Thymus (tissue), 11 donors: ENCODE results near the gene TOMM70. TPM values are rescaled to one million over a fixed set of nuclear protein-coding genes. Genes with fewer than 3 reads are reported as not detected.

Experiments used
- DNase-seq, 9 donors: peaks; one replicate each; pipeline ENCODE4 v3.0.0-alpha.2; 2013; ENCODE audit warnings: low spot score in 9 of 9, low read depth in 6 of 9, missing footprints in 1 of 9
- H3K27ac ChIP-seq, 2 donors: one replicate each; pipeline ENCODE4 v1.5.1; 2013; ENCODE audit warnings: control low read depth in 1 of 2, low read depth in 1 of 2, low read length in 1 of 2, mild to moderate bottlenecking in 1 of 2, moderate library complexity in 1 of 2
- H3K27me3 ChIP-seq, 2 donors: one replicate each; pipeline ENCODE4 v1.5.1; 2013; ENCODE audit warnings: low read length in 1 of 2; ENCODE audit not compliant: control insufficient read depth in 2 of 2, insufficient read depth in 1 of 2
- H3K36me3 ChIP-seq, 2 donors: one replicate each; pipeline ENCODE4 v1.5.1; 2013; ENCODE audit warnings: low read length in 1 of 2, mild to moderate bottlenecking in 1 of 2, moderate library complexity in 1 of 2; ENCODE audit not compliant: control insufficient read depth in 2 of 2, insufficient read depth in 2 of 2
- H3K4me1 ChIP-seq, 2 donors: one replicate each; pipeline ENCODE4 v1.5.1; 2013; ENCODE audit warnings: low read length in 2 of 2; ENCODE audit not compliant: control insufficient read depth in 2 of 2, insufficient read depth in 2 of 2
- H3K4me3 ChIP-seq, 2 donors: one replicate each; pipeline ENCODE4 v1.5.1; 2013; ENCODE audit warnings: low read length in 2 of 2, control low read depth in 1 of 2, mild to moderate bottlenecking in 1 of 2
- H3K9me3 ChIP-seq, 2 donors: one replicate each; pipeline ENCODE4 v1.5.1; 2013; ENCODE audit warnings: low read length in 1 of 2, mild to moderate bottlenecking in 1 of 2; ENCODE audit not compliant: control insufficient read depth in 2 of 2, insufficient read depth in 1 of 2
- WGBS: extraction: QIAGEN DNeasy Blood & Tissue Kit; methylation state at CpG from one replicate; pipeline ENCODE4 v1.1.7; 2013; 5-methylcytosine and 5-hydroxymethylcytosine counted together
- polyA plus RNA-seq: library from polyadenylated mRNA; stranded (reverse); fragments of 200-250 nt; gene quantifications from one replicate; pipeline ENCODE4 v1.2.3, GENCODE V29; 2013
- total RNA-seq: library from RNA; stranded (reverse); fragments of 120-200 nt; gene quantifications from one replicate; pipeline ENCODE4 v1.2.4, GENCODE V29; 2013
- donor health status: healthy.

Gene TOMM70
- total and polyA plus RNA-seq, 2 donors: 24.0 to 37.2 TPM

DNA sequence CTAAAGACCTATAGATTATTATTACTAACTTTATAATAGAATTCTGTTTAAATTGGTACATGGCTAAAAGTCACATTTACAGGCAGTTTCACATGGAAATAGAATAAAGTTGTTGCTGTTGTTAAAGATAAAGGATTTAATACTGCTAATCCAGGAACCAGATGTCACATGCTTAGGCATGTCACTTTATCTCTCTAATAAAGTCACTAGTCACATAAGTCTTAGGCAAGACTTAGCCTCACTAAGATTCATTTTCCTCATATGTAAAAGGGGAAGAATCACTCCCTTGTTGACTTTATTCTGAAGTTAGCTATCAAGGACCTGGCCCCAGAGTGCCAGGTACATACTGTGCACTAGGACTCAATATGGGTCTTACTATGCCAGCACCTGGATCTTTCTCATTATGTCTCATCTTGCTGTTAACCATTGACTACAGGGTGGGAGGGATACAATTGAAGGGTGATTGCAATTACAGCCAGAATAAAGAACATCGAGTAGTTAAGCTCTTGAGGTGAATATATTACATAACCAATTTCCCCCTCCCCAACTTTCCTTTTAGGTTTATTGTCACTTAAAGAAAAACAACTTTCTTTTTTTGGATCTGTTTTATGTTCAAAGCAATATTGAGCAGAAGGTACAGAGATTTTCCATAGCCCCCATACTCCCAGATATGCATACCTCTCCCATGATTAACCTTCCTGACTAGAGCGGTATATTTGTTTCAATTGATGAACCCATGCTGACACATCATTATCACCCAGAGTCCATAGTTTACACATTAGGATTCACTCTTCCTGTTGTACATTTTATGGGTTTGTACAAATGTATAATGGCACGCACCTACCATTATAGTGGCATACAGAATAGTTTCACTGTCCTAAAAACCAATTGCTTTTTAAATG is 37.1 kb upstream of the TOMM70 start:
- no peak for DNase-seq
- Histone ChIP-seq H3K36me3 (no peaks in the 10 kb centered on the region), H3K27ac (no peak overlapping the region), H3K27me3 (no peaks in the 10 kb centered on the region), H3K9me3 (no peaks in the 10 kb centered on the region), H3K4me1 (peaks cover 0 to 7% of the 10 kb centered on the region in 2 donors), H3K4me3 (no peak overlapping the region)
- WGBS: 97% methylated on average over 3 of the region's 3 CpGs

- H3K4me1 ChIP-seq: peaks cover 0 to 7% of the 10 kb centered on the region in 2 donors
Measured at GRCh38 chr3:100436951-100437350, 36.1 kb upstream of the TOMM70 start.

GRCh38 chr3:100429187-100429716 is 28.4 kb upstream of the TOMM70 start:
- no peaks in the 10 kb centered on the region for H3K4me1 ChIP-seq
- 100% methylated on average over 2 of the region's 2 CpGs for WGBS
- no peak overlapping the region for H3K4me3 ChIP-seq
- H3K27me3 ChIP-seq: no peaks in the 10 kb centered on the region
- H3K27ac ChIP-seq: no peak overlapping the region
- no peak for DNase-seq
- no peaks in the 10 kb centered on the region for H3K9me3 ChIP-seq
- no peaks in the 10 kb centered on the region for H3K36me3 ChIP-seq

More at GRCh38 chr3:100436951-100437350, 36.1 kb upstream of the TOMM70 start:
- Histone ChIP-seq H3K36me3 (no peaks in the 10 kb centered on the region), H3K4me3 (no peak overlapping the region), H3K27me3 (no peaks in the 10 kb centered on the region), H3K27ac (no peak overlapping the region), H3K9me3 (no peaks in the 10 kb centered on the region)
- no peak for DNase-seq
- 96% methylated on average over 2 of the region's 2 CpGs for WGBS

DNA sequence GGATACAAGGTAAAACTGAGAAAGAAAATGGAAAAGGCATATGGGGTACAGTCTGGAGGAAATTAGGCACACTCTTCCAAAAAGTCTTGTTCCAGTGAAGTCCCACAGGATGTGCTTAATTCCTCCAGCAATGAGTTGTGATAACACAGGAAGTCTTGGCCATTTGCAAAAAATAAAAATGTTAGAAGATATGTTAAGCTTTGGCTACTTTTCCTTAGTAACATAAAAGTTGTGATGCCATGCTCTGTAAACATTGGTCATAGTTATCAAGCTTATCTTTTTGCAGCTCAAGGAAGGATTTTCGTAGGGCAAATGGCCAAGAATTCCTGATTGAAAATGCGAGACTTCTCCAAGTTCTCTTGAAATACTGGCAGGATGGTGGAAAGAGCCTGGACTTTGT is 26.8 kb upstream of the TOMM70 start:
- WGBS: 89% methylated on average over 2 of the region's 2 CpGs
- Histone ChIP-seq H3K27ac (no peak overlapping the region), H3K27me3 (no peaks in the 10 kb centered on the region), H3K9me3 (no peaks in the 10 kb centered on the region), H3K4me3 (no peak overlapping the region), H3K4me1 (no peaks in the 10 kb centered on the region), H3K36me3 (no peaks in the 10 kb centered on the region)
- DNase-seq: no peak

DNA sequence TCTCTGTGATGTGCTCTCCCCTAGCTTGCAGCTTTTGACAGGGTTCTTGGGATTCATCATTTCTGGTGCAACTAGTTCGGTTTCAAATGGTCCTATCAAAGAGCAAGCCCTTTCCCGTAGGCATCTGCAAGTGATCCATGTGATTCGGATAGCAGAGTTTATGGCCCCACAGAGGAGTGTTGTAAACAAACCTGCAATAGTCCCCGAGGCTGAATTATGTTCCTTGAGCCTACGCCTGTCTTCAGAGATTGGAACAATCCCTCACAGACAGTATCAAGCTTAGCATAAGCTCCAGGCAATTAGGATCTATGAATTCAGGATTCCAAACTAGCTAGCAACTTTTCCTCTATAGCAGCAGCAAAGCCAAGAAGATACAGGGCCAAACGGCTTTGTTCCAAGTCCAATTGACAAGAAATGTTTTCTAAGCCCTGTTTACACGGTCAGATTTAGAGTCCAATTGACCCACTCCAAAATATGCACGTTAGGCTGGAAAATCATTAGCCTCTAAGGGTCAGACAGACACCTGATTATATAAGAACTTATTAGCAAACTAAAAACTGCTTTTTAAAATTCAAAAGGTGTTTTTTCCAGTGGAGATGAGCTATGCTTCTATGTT is 25.3 kb upstream of the TOMM70 start:
- Histone ChIP-seq H3K4me3 (no peak overlapping the region), H3K27me3 (no peaks in the 10 kb centered on the region), H3K27ac (no peak overlapping the region), H3K9me3 (no peaks in the 10 kb centered on the region), H3K36me3 (no peaks in the 10 kb centered on the region), H3K4me1 (no peaks in the 10 kb centered on the region)
- 90% methylated on average over 8 of the region's 8 CpGs for WGBS
- DNase-seq: no peak

GRCh38 chr3:100425316-100425715 is 24.4 kb upstream of the TOMM70 start:
- Histone ChIP-seq H3K27me3 (no peaks in the 10 kb centered on the region), H3K9me3 (no peaks in the 10 kb centered on the region), H3K4me3 (no peak overlapping the region), H3K27ac (no peak overlapping the region), H3K36me3 (no peaks in the 10 kb centered on the region), H3K4me1 (no peaks in the 10 kb centered on the region)
- WGBS: 92% methylated on average over 1 of the region's 1 CpG
- DNase-seq: no peak

- no peak for DNase-seq
- WGBS: 98% methylated on average over 2 of the region's 2 CpGs
- H3K9me3 ChIP-seq: no peaks in the 10 kb centered on the region
Measured at GRCh38 chr3:100424261-100424660, 23.4 kb upstream of the TOMM70 start.

GRCh38 chr3:100423611-100424010 is 22.7 kb upstream of the TOMM70 start:
- H3K9me3 ChIP-seq: no peaks in the 10 kb centered on the region
- H3K4me1 ChIP-seq: no peaks in the 10 kb centered on the region
- no peak overlapping the region for H3K27ac ChIP-seq
- no peak overlapping the region for H3K4me3 ChIP-seq
- over 99% methylated on average over 5 of the region's 5 CpGs for WGBS
- H3K27me3 ChIP-seq: no peaks in the 10 kb centered on the region
- DNase-seq: no peak
- no peaks in the 10 kb centered on the region for H3K36me3 ChIP-seq

More at GRCh38 chr3:100424261-100424660, 23.4 kb upstream of the TOMM70 start:
- no peaks in the 10 kb centered on the region for H3K27me3 ChIP-seq
- H3K4me3 ChIP-seq: no peak overlapping the region
- no peak overlapping the region for H3K27ac ChIP-seq
- no peaks in the 10 kb centered on the region for H3K4me1 ChIP-seq
- no peaks in the 10 kb centered on the region for H3K36me3 ChIP-seq

DNA sequence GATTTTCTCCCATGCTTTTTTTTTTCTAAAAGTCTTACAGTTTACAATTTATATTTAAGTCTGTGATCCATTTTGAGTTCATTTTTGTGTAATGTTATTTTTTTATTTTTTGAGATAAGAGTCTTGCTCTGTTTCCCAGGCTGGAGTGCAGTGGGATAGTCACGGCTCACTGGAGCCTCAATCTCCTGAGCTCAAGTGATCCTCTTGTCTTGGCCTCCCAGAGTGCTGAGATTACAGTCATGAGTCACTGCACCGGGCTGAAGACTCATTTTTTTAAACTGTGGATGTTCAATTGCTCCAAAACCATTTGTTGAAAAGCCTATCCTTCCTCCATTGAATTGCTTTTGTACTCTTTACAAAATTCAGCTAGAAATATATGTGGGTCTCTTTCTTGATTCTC is 20.0 kb upstream of the TOMM70 start:
- DNase-seq: no peak
- Histone ChIP-seq H3K36me3 (no peaks in the 10 kb centered on the region), H3K27me3 (no peaks in the 10 kb centered on the region), H3K4me1 (no peaks in the 10 kb centered on the region), H3K27ac (no peak overlapping the region), H3K4me3 (no peak overlapping the region), H3K9me3 (no peaks in the 10 kb centered on the region)
- WGBS: 64% methylated on average over 2 of the region's 2 CpGs
